GM19395 (cell line): Measurements from ENCODE around the gene OR1N1.
"Not testable (repeated sequence)": the region's sequence is repeated elsewhere in the genome, so short reads cannot be mapped to it uniquely, and the experiment has no call there.

Experiments used
- ATAC-seq: cut with Tn5 transposase; IDR thresholded peaks from one replicate; pipeline ENCODE4 v1.9.1; 2021; ENCODE audit warnings: mild to moderate bottlenecking, moderate library complexity; ENCODE audit not compliant: unreplicated experiment

OR1N1 gene, protein sequence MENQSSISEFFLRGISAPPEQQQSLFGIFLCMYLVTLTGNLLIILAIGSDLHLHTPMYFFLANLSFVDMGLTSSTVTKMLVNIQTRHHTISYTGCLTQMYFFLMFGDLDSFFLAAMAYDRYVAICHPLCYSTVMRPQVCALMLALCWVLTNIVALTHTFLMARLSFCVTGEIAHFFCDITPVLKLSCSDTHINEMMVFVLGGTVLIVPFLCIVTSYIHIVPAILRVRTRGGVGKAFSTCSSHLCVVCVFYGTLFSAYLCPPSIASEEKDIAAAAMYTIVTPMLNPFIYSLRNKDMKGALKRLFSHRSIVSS

DNA sequence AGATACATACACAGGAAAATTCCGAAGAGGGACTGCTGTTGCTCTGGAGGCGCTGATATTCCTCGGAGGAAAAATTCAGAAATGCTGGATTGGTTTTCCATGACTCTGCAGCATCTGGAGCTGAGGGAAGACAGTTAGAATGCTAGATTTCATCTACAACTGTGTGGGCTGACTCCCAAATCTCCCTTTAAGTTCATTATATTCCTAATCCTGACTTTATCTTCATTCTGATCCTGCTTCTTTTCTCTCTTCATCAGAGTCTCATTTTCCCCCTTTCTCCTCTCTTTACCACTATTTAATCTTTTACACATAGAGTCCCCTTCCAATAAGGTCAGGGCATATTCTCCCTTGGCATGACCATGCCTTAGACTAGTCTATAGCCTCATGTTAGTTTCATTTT, at the start of gene OR1N1:
OR1N1 (minus strand) TSS at position 101 of the 400 bp plus-strand sequence; CDS start at position 101, 0 bp downstream.
- no peak for ATAC-seq

DNA sequence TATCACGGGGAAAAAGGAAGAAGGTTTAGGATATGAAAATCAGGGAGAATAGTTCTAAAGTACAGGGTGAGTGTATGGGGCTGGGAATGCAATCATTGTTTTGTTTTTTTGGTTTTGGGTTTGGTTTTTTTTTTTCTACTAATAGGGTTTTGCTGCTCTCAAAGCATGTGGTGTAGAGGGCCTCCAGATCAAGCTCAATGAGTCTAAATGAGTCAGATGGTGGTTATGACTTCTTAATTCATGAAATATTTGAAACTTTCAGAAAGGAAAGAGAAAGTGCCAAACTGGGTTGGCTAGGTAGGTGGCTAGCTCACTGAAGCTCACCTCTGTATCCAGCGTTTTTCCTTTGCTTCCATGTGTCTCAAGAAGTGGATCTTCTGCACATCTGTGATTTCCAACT, 45.4 kb upstream of the OR1N1 start:
- no peak for ATAC-seq

DNA sequence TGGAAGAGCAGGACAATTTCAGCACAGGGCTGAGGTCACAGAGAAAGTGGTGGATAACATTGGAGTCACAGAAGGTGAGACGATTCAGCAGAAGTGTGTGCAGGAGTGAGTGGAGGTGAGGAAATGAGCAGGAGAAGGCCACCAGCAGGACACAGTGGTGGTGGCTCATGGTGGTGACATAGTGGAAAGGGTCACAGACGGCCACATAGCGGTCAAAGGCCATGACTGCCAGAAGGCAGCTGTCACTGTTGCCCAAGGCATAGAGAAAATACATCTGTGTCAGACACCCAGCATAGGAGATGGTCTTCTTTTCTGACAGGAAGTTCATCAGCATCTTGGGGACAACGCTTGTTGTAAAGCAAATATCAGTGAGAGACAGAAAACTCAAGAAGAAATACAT, 40.8 kb upstream of the OR1N1 start:
- ATAC-seq: no peak

DNA sequence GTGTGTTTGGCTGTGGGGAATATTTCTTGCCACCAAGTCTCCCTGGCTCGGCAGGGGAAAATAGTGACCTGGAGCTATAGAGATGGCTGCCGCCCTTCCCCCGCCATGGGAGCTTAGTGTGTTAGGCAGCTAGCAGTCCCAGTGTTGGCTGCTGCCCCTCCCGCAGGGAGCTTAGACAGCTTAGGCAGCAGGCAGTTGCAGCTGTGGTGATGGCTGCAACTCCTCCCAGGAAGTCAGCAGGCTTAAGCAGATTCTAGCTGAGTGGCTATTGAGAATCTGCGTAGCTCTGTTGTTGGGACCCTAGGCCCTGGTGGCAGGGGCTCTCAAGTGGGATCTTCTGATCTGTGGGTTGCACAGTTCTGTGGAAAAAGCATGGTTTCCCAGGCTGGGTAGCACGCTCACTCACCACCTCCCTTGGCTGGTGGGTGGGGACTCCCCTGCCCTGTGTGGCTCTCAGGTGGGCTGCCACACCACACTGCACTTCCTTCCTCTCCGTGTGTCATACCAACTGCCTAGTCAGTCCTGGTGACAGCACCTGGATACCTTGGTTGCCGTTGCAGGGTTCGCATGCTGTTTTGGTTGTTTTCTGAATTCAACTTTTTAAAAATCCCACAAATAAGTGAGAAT, 35.2 kb upstream of the OR1N1 start:
- ATAC-seq: no peak

DNA sequence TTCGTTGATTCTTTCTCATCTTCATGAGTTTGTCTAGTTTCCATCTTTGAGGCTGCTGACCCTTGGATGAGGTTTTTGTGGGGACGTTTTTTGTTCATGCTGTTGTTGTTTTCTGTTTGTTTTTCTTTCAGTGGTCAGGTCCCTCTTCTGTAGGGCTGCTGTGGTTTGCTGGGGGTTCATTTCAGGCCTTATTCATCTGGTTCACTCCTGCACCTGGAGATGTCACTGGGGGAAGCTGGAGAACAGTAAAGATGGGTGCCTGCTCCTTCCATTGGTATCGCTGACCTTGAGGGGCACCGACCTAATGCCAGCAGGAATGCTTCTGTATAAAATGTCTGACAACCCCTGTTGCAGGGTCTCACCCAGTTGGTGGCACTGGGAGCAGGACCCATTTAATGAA, 34.4 kb upstream of the OR1N1 start:
- no peak for ATAC-seq

DNA sequence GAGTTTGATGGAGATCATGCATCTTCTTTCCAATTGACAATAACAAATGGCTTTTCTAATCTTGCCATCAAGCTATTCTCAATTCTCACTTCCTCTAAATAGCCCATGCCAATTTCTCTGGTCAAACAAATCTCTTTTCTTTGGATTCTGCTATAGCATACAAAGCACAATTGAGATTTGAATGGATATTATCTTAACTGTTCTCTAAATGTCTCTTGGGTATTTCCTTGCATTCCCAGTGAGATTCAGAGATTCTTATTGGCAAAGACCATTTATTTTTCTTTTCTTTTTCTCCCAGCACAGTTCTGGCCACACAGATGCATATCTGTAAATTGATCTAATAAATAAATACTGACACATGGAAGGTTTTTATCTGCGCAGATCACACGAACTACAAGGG, 25.7 kb upstream of the OR1N1 start, which contains the start of gene OR1N2:
OR1N2 (plus strand) TSS at position 301 of the 400 bp plus-strand sequence. CDS start 100 bp downstream, outside the sequence.
- ATAC-seq: no peak

DNA sequence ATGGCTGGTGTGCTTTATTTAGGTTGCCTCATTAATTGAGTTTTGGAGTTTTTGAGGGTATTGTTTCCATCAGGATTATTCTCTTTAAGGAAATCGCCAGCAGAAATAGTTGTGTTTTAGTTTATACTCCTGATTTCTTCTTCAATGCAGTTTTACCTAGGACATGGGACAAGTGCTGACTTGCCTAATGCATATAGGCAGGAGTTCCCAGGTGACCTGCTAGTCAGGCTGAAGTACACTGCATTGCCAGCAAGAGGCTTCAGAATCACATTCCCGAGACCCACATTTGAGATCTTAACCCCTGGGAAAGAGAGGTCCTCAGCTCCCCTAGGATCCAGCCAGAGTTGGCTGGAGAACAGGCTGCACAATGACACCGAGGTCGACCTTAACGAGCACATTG, 24.3 kb upstream of the OR1N1 start:
- ATAC-seq: no peak

DNA sequence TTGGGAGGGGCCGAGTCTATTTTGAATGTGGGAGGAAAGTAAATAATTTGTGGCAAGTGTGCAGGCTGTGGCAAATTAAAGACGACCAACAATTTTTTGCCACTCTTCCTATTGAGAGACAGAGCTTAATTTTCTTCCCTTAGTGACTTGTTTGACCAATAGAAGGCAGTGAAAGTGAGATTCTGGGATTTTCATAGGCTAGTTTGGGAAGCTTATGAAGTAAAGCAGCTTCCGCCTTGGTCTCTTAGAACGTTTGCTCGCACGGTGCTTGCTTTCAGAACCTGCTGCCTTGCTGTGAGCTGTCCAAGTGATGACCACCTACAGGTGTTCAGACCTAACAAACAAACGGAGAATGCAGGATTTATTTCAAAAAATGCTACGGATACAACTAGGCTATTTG, 19.1 kb upstream of the OR1N1 start:
- ATAC-seq: no peak

DNA sequence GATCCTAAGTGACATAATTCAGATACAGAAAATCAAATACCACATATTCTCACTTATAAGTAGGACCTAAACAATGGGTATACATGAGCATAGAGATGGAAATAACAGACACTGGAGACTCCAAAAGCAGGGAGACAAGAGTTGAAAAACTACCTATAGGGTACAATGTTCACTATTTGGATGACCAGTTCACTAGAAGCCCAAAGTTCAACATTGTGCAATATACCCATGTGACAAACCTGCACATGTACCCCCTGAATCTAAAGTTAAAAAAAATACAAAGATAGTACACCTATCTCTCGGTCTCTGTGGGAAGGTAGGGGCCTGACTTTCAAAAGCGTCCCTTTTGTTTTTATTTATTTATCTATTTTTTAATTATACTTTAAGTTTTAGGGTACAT, 11.7 kb upstream of the OR1N1 start:
- ATAC-seq: no peak

DNA sequence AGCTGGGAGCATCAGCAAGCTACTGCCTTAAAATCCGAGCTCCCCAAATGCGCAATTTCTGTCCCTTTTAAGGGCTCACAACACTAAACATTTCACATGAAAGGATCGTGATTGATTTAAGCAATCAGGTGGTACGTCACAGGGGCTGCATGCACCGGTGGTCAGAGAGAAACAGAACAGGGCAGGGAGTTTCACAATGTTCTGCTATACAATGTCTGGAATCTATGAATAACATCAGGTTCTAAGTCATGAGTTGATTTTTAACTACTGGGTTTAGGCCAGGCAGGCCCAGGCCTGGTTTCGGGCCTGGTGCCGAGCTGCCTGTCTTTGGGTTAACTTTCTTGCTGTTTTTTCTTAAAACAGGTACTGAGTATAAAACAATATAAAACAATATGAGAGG, 10.0 kb upstream of the OR1N1 start:
- not testable (repeated sequence) for ATAC-seq

DNA sequence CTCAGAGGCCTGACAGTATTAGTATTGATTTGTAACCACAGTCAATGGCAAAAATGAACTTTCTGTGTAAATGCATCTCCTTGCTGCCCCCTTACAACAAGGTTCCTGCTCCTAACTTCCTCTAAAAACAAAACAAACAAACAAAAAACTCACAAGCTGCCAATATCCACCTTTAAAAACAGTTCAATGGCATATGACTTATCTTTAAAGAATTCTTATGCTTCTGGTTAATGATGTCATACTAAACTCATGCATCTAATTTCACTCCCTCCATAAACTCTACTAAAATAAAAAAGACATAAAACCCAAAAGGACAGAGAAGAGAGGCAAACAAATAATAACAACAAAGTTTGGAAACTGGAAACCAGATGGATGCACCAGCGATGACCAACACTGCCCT, 9.0 kb upstream of the OR1N1 start:
- ATAC-seq: no peak

DNA sequence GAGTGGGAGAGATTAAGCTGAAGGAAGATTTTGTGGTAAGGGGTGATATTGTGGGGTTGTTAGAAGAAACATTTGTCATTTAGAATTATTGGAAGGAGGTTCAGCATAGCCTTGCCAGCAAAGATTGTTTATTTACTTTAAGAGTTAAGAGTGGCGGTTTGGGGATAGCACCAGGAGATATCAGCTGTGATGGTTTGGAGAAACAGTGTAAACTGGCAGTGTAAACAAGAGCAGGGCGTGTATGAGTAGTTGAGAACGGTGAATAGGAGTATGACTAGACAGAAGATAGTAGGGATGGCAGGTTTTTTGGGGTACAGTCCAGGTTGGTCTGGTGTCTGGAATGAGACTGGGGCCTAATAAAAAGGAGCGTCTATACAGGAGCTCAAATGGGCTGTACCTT, 4.1 kb upstream of the OR1N1 start:
- ATAC-seq: not testable (repeated sequence)

DNA sequence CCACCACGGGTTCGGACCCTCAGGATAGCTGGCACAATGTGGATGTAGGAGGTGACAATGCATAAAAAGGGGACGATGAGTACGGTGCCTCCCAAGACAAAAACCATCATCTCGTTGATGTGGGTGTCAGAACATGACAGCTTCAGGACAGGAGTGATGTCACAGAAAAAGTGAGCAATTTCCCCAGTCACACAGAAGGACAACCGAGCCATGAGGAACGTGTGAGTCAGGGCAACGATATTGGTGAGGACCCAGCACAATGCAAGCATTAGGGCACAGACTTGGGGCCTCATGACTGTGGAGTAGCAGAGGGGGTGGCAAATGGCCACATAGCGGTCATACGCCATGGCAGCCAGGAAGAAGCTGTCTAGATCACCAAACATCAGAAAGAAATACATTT, 491 bp downstream of the OR1N1 start:
- no peak for ATAC-seq

DNA sequence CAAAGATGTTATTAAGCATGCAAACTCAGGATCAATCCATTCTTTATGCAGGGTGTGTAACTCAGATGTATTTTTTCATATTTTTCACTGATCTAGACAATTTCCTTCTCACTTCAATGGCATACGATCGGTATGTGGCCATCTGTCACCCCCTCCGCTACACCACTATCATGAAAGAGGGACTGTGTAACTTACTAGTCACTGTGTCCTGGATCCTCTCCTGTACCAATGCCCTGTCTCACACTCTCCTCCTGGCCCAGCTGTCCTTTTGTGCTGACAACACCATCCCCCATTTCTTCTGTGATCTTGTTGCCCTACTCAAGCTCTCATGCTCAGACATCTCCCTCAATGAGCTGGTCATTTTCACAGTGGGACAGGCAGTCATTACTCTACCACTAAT, 7.7 kb downstream of the OR1N1 start:
- no peak for ATAC-seq

DNA sequence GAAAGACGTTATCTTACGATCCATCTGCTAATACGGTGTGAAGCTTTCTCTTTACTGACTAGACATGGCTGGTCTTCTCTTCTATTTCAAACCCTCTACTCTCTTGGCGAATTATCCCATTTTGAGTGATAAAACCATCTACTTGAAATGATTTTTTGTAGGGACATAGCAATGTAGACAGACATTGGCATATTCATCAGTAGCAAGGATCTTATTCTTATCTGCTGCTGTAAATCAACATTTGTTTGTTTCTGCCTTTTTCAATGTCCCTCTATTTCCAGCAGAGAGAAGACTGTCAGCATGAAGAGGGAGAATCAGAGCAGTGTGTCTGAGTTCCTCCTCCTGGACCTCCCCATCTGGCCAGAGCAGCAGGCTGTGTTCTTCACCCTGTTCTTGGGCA, 8.3 kb downstream of the OR1N1 start, which contains the start of gene OR1J4:
OR1J4 (plus strand) TSS at position 301 of the 400 bp plus-strand sequence; CDS start at position 301, 0 bp downstream.
- ATAC-seq: no peak

DNA sequence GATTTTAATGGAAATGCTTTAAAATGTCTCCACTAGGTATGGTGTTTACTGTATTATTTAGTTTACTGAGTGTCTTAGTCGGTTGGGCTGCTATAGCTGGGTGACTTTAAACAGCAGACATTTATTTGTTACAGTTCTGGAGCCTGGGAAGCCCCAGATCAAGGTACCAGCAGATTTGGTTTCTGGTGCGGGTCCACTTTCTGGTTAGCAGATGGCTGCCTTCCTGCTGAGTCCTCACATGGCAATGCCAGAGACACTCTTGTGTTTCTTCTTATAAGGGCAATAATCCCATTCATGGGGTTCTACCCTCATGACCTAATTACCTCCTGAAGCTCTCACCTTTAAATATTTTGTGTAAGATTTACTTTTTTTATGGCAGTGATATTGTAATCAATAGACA, 8.9 kb downstream of the OR1N1 start:
- no peak for ATAC-seq

DNA sequence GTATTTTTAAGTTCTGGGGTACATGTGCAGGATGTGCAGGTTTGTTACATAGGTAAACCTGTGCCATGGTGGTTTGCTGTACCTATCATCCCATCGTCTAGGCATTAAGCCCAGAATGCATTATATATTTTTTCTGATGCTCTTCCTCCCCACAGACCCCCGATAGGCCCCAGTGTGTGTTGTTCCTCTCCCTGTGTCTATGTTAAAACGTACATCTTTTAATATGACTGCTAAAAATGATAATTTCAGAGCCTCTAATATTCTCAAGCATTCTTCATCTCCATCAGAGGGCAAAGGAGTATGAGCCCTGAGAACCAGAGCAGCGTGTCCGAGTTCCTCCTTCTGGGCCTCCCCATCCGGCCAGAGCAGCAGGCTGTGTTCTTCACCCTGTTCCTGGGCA, 16.6 kb downstream of the OR1N1 start, which contains the start of gene OR1J2:
OR1J2 (plus strand) TSS at position 301 of the 400 bp plus-strand sequence; CDS start at position 301, 0 bp downstream.
- no peak for ATAC-seq

DNA sequence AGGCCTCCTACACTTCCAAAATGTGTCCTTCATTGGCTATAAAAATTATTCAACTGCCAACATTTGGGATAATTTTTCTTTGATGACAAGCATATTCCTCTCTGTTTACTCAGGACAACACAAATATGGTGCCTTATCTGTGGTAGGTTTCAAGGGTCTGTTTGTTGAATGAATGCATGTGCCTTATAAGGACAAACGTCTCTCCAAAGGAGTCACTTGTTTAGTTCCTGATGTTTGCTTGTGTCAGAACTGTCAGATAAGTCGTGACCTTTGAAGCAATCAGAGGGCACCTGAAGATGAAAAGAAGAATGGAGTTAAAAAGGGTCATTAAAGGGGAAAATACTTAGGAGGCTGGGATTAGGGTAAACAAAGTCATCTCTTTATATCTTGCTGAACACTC, 20.1 kb downstream of the OR1N1 start:
- ATAC-seq: no peak

DNA sequence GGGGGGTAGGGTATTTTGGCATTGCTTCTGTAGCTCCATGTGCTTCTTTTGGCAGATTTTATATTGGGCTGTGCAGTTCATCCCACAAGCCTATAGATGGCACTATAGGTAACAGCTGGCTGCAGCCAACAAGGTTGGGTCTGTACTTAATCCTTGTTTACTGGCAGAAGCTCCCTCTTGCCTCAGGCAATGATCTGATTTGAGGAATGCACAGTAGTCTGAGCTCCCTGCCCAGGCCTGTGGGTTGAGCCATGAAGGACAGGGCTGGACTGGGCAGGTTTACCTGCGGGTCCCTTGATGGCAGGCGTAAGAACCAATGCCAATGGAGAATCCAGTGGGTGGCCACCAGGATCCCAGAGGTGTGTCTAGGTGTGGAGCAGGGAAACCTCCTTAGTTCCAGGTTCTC, 28.2 kb downstream of the OR1N1 start:
- ATAC-seq: no peak

DNA sequence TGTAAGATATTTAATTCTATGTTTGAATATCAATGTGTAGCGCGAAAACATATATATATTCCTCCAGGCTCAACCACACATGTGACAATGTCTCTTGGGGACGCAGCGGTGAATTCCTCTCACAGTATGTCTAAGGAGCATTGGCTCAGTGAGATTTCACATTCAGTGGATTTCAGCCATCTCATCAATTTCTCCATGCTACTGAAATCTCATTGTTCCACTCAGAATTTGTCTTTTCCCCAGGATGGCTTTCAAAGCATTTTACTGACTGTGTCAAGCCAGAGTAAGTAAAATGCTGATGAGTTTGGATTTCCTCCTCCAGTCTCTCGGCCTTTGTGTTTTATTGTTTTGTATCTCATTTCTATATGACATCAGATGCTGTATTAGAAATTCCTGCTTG, 48.0 kb downstream of the OR1N1 start:
- ATAC-seq: no peak

DNA sequence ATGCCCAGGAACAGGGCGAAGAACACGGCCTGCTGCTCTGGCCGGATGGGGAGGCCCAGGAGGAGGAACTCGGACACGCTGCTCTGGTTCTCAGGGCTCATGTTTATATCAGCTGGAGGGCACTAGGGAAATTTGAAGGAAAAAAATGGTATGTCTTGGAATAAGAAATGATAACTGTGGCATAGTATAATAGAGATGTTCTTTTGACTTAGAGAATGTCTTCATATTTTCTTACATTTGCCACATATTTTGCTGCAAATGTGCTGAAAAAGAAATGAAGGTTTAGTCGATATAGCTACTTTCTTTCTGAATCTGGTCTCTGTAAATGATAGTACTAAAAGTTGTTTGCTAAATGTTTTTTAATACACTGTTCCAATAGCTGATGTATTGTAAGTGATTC, 49.3 kb downstream of the OR1N1 start, which contains the start of gene OR1J1:
OR1J1 (minus strand) TSS at position 101 of the 400 bp plus-strand sequence; CDS start at position 101, 0 bp downstream.
- ATAC-seq: no peak

DNA sequence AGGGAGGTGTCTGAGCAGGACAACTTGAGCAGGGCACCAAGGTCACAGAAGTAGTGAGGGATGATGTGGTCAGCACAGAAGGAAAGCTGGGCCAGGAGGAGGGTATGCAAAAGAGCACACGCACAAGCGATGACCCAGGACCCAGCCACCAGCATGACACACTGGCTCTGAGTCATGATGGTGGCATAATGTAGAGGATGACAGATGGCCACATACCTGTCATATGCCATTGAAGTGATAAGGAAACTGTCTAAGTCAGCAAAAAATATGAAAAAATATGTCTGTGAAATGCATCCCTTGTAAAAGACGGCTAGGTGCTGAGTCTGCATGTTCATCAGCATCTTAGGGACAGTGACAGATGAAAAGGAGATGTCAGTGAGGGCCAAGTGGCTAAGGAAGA, 49.7 kb downstream of the OR1N1 start:
- ATAC-seq: no peak
